GOT3 (cell line): ENCODE data around the gene PRLR.
"Not testable (repeated sequence)": the region's sequence is repeated elsewhere in the genome, so short reads cannot be mapped to it uniquely, and the experiment has no call there.

Source experiments
- DNase-seq: peaks from one replicate; lab custom pipeline; 2025; ENCODE audit warnings: mixed read lengths; lab: John Stamatoyannopoulos, UW

PRLR gene

GRCh38 chr5:35073160-35073559, 157.1 kb downstream of the PRLR start:
- no peak for DNase-seq

- DNase-seq: no peak
Observed at GRCh38 chr5:35069188-35069587, 161.1 kb downstream of the PRLR start.

GRCh38 chr5:35067985-35068384, 162.3 kb downstream of the PRLR start:
- no peak for DNase-seq

GRCh38 chr5:35066260-35066795, 164.0 kb downstream of the PRLR start:
- no peak for DNase-seq

- no peak for DNase-seq
Observed at GRCh38 chr5:35063414-35063813, 166.9 kb downstream of the PRLR start.

- no peak for DNase-seq
Observed at GRCh38 chr5:35061211-35061770, 169.0 kb downstream of the PRLR start.

GRCh38 chr5:35060236-35060635, 170.1 kb downstream of the PRLR start:
- no peak for DNase-seq

GRCh38 chr5:35059251-35059650, 171.0 kb downstream of the PRLR start:
- no peak for DNase-seq

GRCh38 chr5:35058374-35058788, 171.9 kb downstream of the PRLR start:
- DNase-seq: no peak

GRCh38 chr5:35056686-35057085, 173.6 kb downstream of the PRLR start:
- no peak for DNase-seq

GRCh38 chr5:35052838-35053237, 177.4 kb downstream of the PRLR start:
- DNase-seq: no peak

- DNase-seq: no peak
Observed at GRCh38 chr5:35050541-35051126, 179.7 kb downstream of the PRLR start.

GRCh38 chr5:35048910-35049309, 181.4 kb downstream of the PRLR start:
- DNase-seq: no peak

GRCh38 chr5:35047785-35048404, 182.4 kb downstream of the PRLR start, which contains the start of gene AGXT2:
Gene AGXT2, minus strand, starts transcription at chr5:35047949. Its CDS starts 57 bp downstream, at chr5:35047892.
- no peak for DNase-seq

- peak; percentile 5 for DNase-seq
Observed at GRCh38 chr5:35046774-35047173, 183.5 kb downstream of the PRLR start.

- DNase-seq: no peak
Observed at GRCh38 chr5:35045280-35045679, 185.0 kb downstream of the PRLR start.

GRCh38 chr5:35044649-35045048, 185.6 kb downstream of the PRLR start:
- DNase-seq: no peak

GRCh38 chr5:35042781-35043180, 187.5 kb downstream of the PRLR start:
- DNase-seq: no peak

GRCh38 chr5:35041261-35041660, 189.0 kb downstream of the PRLR start:
- no peak for DNase-seq

GRCh38 chr5:35038891-35039290, 191.4 kb downstream of the PRLR start:
- no peak for DNase-seq

GRCh38 chr5:35036536-35036935, 193.8 kb downstream of the PRLR start:
- DNase-seq: no peak

GRCh38 chr5:35035929-35036328, 194.4 kb downstream of the PRLR start:
- not testable (repeated sequence) for DNase-seq

- no peak for DNase-seq
Observed at GRCh38 chr5:35035271-35035670, 195.0 kb downstream of the PRLR start.
